Measurements from ENCODE around the gene SPATA31C1.
"Not testable (repeated sequence)": the region's sequence is repeated elsewhere in the genome, so short reads cannot be mapped to it uniquely, and the experiment has no call there.

- TF ChIP-seq, protein P1, sequence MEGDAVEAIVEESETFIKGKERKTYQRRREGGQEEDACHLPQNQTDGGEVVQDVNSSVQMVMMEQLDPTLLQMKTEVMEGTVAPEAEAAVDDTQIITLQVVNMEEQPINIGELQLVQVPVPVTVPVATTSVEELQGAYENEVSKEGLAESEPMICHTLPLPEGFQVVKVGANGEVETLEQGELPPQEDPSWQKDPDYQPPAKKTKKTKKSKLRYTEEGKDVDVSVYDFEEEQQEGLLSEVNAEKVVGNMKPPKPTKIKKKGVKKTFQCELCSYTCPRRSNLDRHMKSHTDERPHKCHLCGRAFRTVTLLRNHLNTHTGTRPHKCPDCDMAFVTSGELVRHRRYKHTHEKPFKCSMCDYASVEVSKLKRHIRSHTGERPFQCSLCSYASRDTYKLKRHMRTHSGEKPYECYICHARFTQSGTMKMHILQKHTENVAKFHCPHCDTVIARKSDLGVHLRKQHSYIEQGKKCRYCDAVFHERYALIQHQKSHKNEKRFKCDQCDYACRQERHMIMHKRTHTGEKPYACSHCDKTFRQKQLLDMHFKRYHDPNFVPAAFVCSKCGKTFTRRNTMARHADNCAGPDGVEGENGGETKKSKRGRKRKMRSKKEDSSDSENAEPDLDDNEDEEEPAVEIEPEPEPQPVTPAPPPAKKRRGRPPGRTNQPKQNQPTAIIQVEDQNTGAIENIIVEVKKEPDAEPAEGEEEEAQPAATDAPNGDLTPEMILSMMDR (IDR thresholded peaks at IDR 0.05; ENCODE audit: borderline replicate concordance, extremely low read depth, low read length, poor library complexity, severe bottlenecking), result not testable (repeated sequence)
- TF ChIP-seq EZH2 (IDR thresholded peaks at IDR 0.05; ENCODE audit: borderline replicate concordance, low read depth, low read length, severe bottlenecking), result not testable (repeated sequence)
These were observed 7.1 kb downstream of the SPATA31C1 start for GRCh38 chr9:87924851-87925250.
